Endothelial cell of umbilical vein (primary cell): ENCODE data around the gene ADCY2. TPM values are rescaled to one million over a fixed set of nuclear protein-coding genes. Genes with fewer than 3 reads are reported as not detected.
A peak's percentile ranks its signal among the peaks of the same experiment; 100 is the strongest.

Experiments used
- BruUV-seq: library from RNA; stranded (reverse); fragments of 400-500 nt; replicated peaks from 2 replicates; lab custom pipeline; 2021; lab: Mats Ljungman, UMichigan
- CTCF ChIA-PET: fragments of 300-600, 350-600 bp; sonication (Branson Sonifier 250); formaldehyde crosslinking; loops from one replicate; lab custom pipeline; 2021; ENCODE audit warnings: antibody characterized with exemption, inconsistent platforms; lab: Charles Lee
- POLR2A ChIA-PET: fragments of 300-600, 350-600 bp; sonication (Branson Sonifier 250); formaldehyde crosslinking; loops from one replicate; lab custom pipeline; 2021; ENCODE audit warnings: antibody characterized with exemption, inconsistent platforms; lab: Charles Lee
- DNase-seq: peaks from one replicate; pipeline ENCODE4 v3.0.0-alpha.2; 2011; ENCODE audit warnings: low read depth, low spot score
- FAIRE-seq: peaks from 2 replicates; lab custom pipeline; 2011; peaks lifted over from hg19 to GRCh38; lab: Jason Lieb, UNC
- H2AFZ ChIP-seq: 2 replicates; pipeline ENCODE4 v1.6.0; 2012; ENCODE audit warnings: low read depth, low read length, control low read depth, inconsistent platforms
- H3K27ac ChIP-seq: 2 replicates; pipeline ENCODE4 v1.5.1; 2011; ENCODE audit warnings: low read depth, mild to moderate bottlenecking, control low read depth, low read length, moderate library complexity; ENCODE audit not compliant: insufficient read depth
- H3K27me3 ChIP-seq, 2 experiments: 2 replicates each; pipeline versions ENCODE4 v1.6.0 to v1.6.1; 2011; ENCODE audit warnings: low read length in 2 of 2, mixed read lengths in 1 of 2; ENCODE audit not compliant: control insufficient read depth in 2 of 2, insufficient read depth in 2 of 2
- H3K36me3 ChIP-seq, 2 experiments: 2 replicates in 1 of 2; 3 replicates in 1 of 2; pipeline ENCODE4 v1.5.1; 2011; ENCODE audit warnings: low read length in 2 of 2, mild to moderate bottlenecking in 1 of 2, moderate library complexity in 1 of 2; ENCODE audit not compliant: control insufficient read depth in 2 of 2, insufficient read depth in 2 of 2; ENCODE audit errors: extremely low read depth in 1 of 2
- H3K4me1 ChIP-seq: 3 replicates; pipeline ENCODE4 v1.5.1; 2011; ENCODE audit warnings: mild to moderate bottlenecking, low read length; ENCODE audit not compliant: control insufficient read depth, insufficient read depth; ENCODE audit errors: extremely low read depth
- H3K4me2 ChIP-seq: 2 replicates; pipeline ENCODE4 v1.6.1; 2011; ENCODE audit warnings: low read length, control low read depth, mixed read lengths; ENCODE audit not compliant: insufficient read depth
- H3K4me3 ChIP-seq, 3 experiments: fragments of 200-600 bp in 1 of 3; sonication (generic), shearing (Covaris generic) in 1 of 3; replicated peaks in 1 of 3; 2 replicates each; pipeline ENCODE4 v1.5.1; 2011 to 2016; ENCODE audit warnings: control low read depth in 3 of 3, low read length in 3 of 3, mild to moderate bottlenecking in 2 of 3, inconsistent platforms in 1 of 3, low read depth in 1 of 3, moderate library complexity in 1 of 3; ENCODE audit not compliant: insufficient read depth in 1 of 3
- H3K79me2 ChIP-seq: 2 replicates; pipeline ENCODE4 v1.6.0; 2012; ENCODE audit warnings: low read length, inconsistent platforms; ENCODE audit not compliant: control insufficient read depth, insufficient read depth
- H3K9ac ChIP-seq: replicated peaks from 2 replicates; pipeline ENCODE3; 2011; ENCODE audit warnings: low read length, control low read depth; ENCODE audit not compliant: insufficient read depth; ENCODE audit errors: extremely low read depth
- H3K9me1 ChIP-seq: replicated peaks from 3 replicates; pipeline ENCODE4 v1.6.0; 2011; ENCODE audit warnings: mild to moderate bottlenecking, low read length; ENCODE audit not compliant: control insufficient read depth, insufficient read depth; ENCODE audit errors: extremely low read depth
- H3K9me3 ChIP-seq: replicated peaks from 2 replicates; pipeline ENCODE4 v1.5.1; 2012; ENCODE audit warnings: low read length, inconsistent platforms; ENCODE audit not compliant: control insufficient read depth, insufficient read depth
- H4K20me1 ChIP-seq: replicated peaks from 2 replicates; pipeline ENCODE3; 2011; ENCODE audit warnings: mild to moderate bottlenecking, low read length; ENCODE audit not compliant: control insufficient read depth, insufficient read depth; ENCODE audit errors: extremely low read depth
- EZH2 ChIP-seq: IDR thresholded peaks from 2 replicates; pipeline ENCODE4 v1.6.1; 2012; ENCODE audit warnings: borderline replicate concordance, low read depth, mild to moderate bottlenecking, moderate library complexity, low read length, inconsistent platforms; ENCODE audit not compliant: severe bottlenecking
- FOS ChIP-seq: IDR thresholded peaks from 2 replicates; pipeline ENCODE4 v1.6.1; 2011; ENCODE audit warnings: mild to moderate bottlenecking, low read length, moderate library complexity, borderline replicate concordance; ENCODE audit not compliant: insufficient read depth
- JUN ChIP-seq: IDR thresholded peaks from 2 replicates; pipeline ENCODE4 v1.6.1; 2011; ENCODE audit warnings: borderline replicate concordance, low read depth; ENCODE audit not compliant: insufficient read length, insufficient read depth
- POLR2A ChIP-seq: IDR thresholded peaks from 2 replicates; pipeline ENCODE4 v1.6.1; 2012; ENCODE audit warnings: low read depth, mild to moderate bottlenecking, control low read depth, low read length
- POLR2AphosphoS5 ChIP-seq: IDR thresholded peaks from 2 replicates; pipeline ENCODE4 v1.6.1; 2012; ENCODE audit warnings: low read depth, mild to moderate bottlenecking, control low read depth, low read length, moderate library complexity; ENCODE audit not compliant: insufficient read depth
- dilution Hi-C: fragments of 300-500 bp; cut with MboI; formaldehyde crosslinking; loops from one replicate; pipeline ENCODE4 v1.15.0; 2019; ENCODE audit warnings: low sequenced_read_pairs; ENCODE audit not compliant: extremely low pct_ligation_motif_present
- intact Hi-C: fragments of 100-400 bp; cut with micrococcal nuclease; formaldehyde crosslinking; loops from one replicate; pipeline ENCODE4 v1.10.0; 2022
- polyA plus RNA-seq, 4 experiments: library from polyadenylated mRNA; depleted of rRNA in 3 of 4; stranded (reverse) in 3 of 4; unstranded in 1 of 4; fragments of >200 nt; gene quantifications; 2 replicates each; pipeline versions ENCODE4 v1.2.1 to v1.2.3, GENCODE V29; 2011 to 2012; ENCODE audit warnings: missing spikeins in 1 of 4
- total RNA-seq: library from RNA; stranded (reverse); gene quantifications from 2 replicates; pipeline ENCODE4 v1.2.3, GENCODE V29; 2021
- TF ChIP-seq, protein P1 (sequence below), 2 donors: IDR thresholded peaks; 1 replicate in 1 of 2; 2 replicates in 1 of 2; pipeline ENCODE4 v1.5.1; 2011; ENCODE audit warnings: low read length in 2 of 2, mild to moderate bottlenecking in 2 of 2, moderate library complexity in 2 of 2, control low read depth in 1 of 2, inconsistent platforms in 1 of 2, low read depth in 1 of 2; ENCODE audit not compliant: insufficient read depth in 1 of 2; ENCODE audit errors: extremely low read depth in 1 of 2
- TF ChIP-seq, protein P2 (sequence below): IDR thresholded peaks from 2 replicates; pipeline ENCODE4 v1.6.1; 2011; ENCODE audit not compliant: insufficient read depth, insufficient read length

Gene ADCY2
- total and polyA plus RNA-seq, 2 donors (not counting 3 experiments of a cell fraction or from before 2014, with no cell fraction given): under 0.01 TPM; not detected in 1

DNA sequence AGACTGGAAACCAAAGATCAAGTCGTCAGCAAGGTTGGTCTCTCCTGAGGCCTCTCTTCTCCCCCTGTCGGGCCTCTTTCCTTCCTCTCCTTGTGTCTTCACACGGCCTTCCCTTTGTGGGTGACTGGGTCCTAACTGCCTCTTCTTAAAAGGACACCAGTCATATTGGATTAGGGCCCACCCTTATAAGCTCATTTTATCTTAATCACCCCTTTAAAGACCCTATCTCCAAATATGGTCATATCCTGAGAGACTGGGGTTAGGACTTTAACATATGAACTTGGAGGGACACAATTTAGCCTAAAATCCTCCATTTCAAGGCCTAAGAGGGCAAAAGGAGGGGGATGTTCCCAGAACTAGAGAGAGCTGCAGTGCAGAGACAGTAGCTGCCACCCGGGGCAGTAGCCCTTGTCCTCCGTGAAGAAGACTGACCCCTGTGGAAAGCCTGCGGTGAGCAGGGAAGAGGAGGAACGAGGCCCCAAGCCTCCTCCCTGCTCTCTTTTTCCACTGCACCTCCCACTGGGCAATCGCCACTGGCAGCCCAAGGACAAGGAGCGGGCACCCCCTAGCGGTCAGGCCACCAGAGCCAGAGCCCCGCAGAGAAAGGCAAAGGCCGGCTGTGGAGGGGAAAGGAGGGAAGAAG, 420.1 kb downstream of the ADCY2 start:
- ChIA-PET POLR2A (interaction anchor here (0.6 kb wide), 1 partner anchor 114 kb away, joined by 5 read pairs; no protein-coding TSS in a partner anchor), CTCF (interaction anchor here (1.1 to 2.8 kb wide), 2 partner anchors 10 to 1050 kb away, joined by 3 to 13 read pairs; no protein-coding TSS in a partner anchor)
- Histone ChIP-seq H3K36me3 (no peaks in the 10 kb centered on the region), H3K27ac (no peak overlapping the region), H3K4me1 (no peaks in the 10 kb centered on the region), H3K4me2 (no peak overlapping the region), H4K20me1 (no peaks in the 10 kb centered on the region), H3K27me3 (no peaks in the 10 kb centered on the region), H2AFZ (no peak overlapping the region), H3K9me1 (no peaks in the 10 kb centered on the region), H3K9me3 (no peaks in the 10 kb centered on the region), H3K9ac (no peak overlapping the region), H3K4me3 (no peak overlapping the region), H3K79me2 (no peaks in the 10 kb centered on the region)
- intact Hi-C loops: loop anchor here (1.0 to 5.0 kb wide), 2 partner anchors 994 to 1050 kb away; no protein-coding TSS in a partner anchor
- no peak for TF ChIP-seq EZH2
- TF ChIP-seq, protein P1, sequence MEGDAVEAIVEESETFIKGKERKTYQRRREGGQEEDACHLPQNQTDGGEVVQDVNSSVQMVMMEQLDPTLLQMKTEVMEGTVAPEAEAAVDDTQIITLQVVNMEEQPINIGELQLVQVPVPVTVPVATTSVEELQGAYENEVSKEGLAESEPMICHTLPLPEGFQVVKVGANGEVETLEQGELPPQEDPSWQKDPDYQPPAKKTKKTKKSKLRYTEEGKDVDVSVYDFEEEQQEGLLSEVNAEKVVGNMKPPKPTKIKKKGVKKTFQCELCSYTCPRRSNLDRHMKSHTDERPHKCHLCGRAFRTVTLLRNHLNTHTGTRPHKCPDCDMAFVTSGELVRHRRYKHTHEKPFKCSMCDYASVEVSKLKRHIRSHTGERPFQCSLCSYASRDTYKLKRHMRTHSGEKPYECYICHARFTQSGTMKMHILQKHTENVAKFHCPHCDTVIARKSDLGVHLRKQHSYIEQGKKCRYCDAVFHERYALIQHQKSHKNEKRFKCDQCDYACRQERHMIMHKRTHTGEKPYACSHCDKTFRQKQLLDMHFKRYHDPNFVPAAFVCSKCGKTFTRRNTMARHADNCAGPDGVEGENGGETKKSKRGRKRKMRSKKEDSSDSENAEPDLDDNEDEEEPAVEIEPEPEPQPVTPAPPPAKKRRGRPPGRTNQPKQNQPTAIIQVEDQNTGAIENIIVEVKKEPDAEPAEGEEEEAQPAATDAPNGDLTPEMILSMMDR (IDR thresholded peaks at IDR 0.05; ENCODE audit: extremely low read depth in 1 of 2, insufficient read depth in 1 of 2, low read depth in 1 of 2, low read length in 2 of 2): peak; percentile 84 to 88
- DNase-seq (peak; percentile 30), FAIRE-seq (no peak)
- dilution Hi-C loops: no loop called here
- no TSS peak for BruUV-seq

DNA sequence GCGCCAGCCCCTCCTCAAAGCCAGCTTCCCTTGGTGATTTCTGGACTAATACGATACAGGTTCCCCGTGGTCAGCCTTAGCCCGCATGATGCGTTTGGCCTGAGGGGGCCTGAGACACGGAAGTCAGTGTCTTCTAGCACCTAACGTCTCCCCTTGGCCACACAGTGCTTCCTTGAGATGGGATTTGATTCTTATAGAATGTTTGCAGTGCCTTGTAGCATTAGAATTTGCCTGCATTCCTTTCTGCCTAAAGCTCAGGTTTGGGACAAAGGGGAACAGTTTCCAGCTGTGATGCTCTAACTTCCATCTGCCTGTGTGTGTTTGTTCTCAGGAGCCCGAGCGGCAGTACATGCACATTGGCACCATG, 420.6 kb downstream of the ADCY2 start:
- Histone ChIP-seq H3K79me2 (no peaks in the 10 kb centered on the region), H3K9me3 (no peaks in the 10 kb centered on the region), H3K27ac (no peak overlapping the region), H3K4me1 (no peaks in the 10 kb centered on the region), H3K27me3 (no peaks in the 10 kb centered on the region), H4K20me1 (no peaks in the 10 kb centered on the region), H3K9me1 (no peaks in the 10 kb centered on the region), H3K4me2 (no peak overlapping the region), H3K36me3 (no peaks in the 10 kb centered on the region), H3K9ac (no peak overlapping the region), H2AFZ (no peak overlapping the region), H3K4me3 (no peak overlapping the region)
- FAIRE-seq: no peak
- POLR2A ChIA-PET: interaction anchor here (0.6 kb wide), 1 partner anchor 113 kb away, joined by 5 read pairs; no protein-coding TSS in a partner anchor
- intact Hi-C loops: loop anchor here (1.0 to 5.0 kb wide), 2 partner anchors 994 to 1050 kb away; no protein-coding TSS in a partner anchor
- BruUV-seq: no TSS peak
- CTCF ChIA-PET: interaction anchor here (1.1 to 2.8 kb wide), 3 partner anchors 10 to 1051 kb away, joined by 3 to 13 read pairs (median 4); no protein-coding TSS in a partner anchor
- dilution Hi-C loops: no loop called here
- TF ChIP-seq POLR2A: no peak
- TF ChIP-seq JUN: no peak
- TF ChIP-seq, protein P2, sequence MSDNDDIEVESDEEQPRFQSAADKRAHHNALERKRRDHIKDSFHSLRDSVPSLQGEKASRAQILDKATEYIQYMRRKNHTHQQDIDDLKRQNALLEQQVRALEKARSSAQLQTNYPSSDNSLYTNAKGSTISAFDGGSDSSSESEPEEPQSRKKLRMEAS: no peak
- no peak for TF ChIP-seq POLR2AphosphoS5
- no peak for TF ChIP-seq FOS
- TF ChIP-seq EZH2: no peak
- no peak for DNase-seq
